B cell (primary cell): ENCODE data around the gene MAP1S. TPM values are rescaled to one million over a fixed set of nuclear protein-coding genes. Genes with fewer than 3 reads are reported as not detected.

Experiments
- ATAC-seq: fragments of 200-7000 bp; cut with Tn5 transposase; one replicate; pipeline ENCODE4 v1.10.0; 2021; ENCODE audit warnings: low read depth, mild to moderate bottlenecking, moderate number of reproducible peaks, moderate library complexity
- CTCF ChIA-PET: fragments of 350-600 bp; sonication (Branson Sonifier 250); formaldehyde crosslinking; loops from one replicate; lab custom pipeline; 2021; ENCODE audit warnings: antibody characterized with exemption, inconsistent platforms; lab: Charles Lee
- POLR2A ChIA-PET: fragments of 350-600 bp; sonication (Branson Sonifier 250); formaldehyde crosslinking; loops from one replicate; lab custom pipeline; 2021; ENCODE audit warnings: antibody characterized with exemption; lab: Charles Lee
- DNase-seq: peaks from one replicate; pipeline ENCODE4 v3.0.0; 2013
- H2AFZ ChIP-seq: 2 replicates; pipeline ENCODE4 v1.6.1; 2012; ENCODE audit warnings: mild to moderate bottlenecking, low read depth, low read length; ENCODE audit not compliant: insufficient read depth, poor library complexity, severe bottlenecking
- H3K27ac ChIP-seq, 2 donors: 1 replicate in 1 of 2; 2 replicates in 1 of 2; pipeline ENCODE4 v1.5.1; 2012 to 2013; ENCODE audit warnings: low read length in 2 of 2, mild to moderate bottlenecking in 2 of 2, moderate library complexity in 1 of 2
- H3K27me3 ChIP-seq, 4 experiments: fragments of 200-600 bp in 1 of 4; sonication (generic) in 1 of 4; replicated peaks in 1 of 4; 1 replicate in 2 of 4; 2 replicates in 2 of 4; pipeline versions ENCODE4 v1.6.1 to v1.7.0; 2013 to 2016; ENCODE audit warnings: low read length in 3 of 4, mild to moderate bottlenecking in 2 of 4, mixed read lengths in 1 of 4, moderate library complexity in 1 of 4; ENCODE audit not compliant: insufficient read depth in 4 of 4, control insufficient read depth in 3 of 4; ENCODE audit errors: control extremely low read depth in 1 of 4
- H3K36me3 ChIP-seq, 2 experiments: replicated peaks in 1 of 2; 1 replicate in 1 of 2; 2 replicates in 1 of 2; pipeline versions ENCODE4 v1.6.1 to v1.7.1; 2013; ENCODE audit warnings: low read length in 1 of 2; ENCODE audit not compliant: insufficient read depth in 2 of 2, control insufficient read depth in 1 of 2; ENCODE audit errors: control extremely low read depth in 1 of 2, extremely low read depth in 1 of 2
- H3K4me1 ChIP-seq, 2 donors: fragments of 200-600 bp in 1 of 2; sonication (generic) in 1 of 2; 1 replicate in 1 of 2; 2 replicates in 1 of 2; pipeline versions ENCODE4 v1.5.1 to v1.6.1; 2013 to 2017; ENCODE audit warnings: low read length in 2 of 2; ENCODE audit not compliant: control insufficient read depth in 2 of 2, insufficient read depth in 2 of 2
- H3K4me2 ChIP-seq: replicated peaks from 2 replicates; pipeline ENCODE3; 2012; ENCODE audit warnings: mild to moderate bottlenecking, low read depth, low read length; ENCODE audit not compliant: poor library complexity, severe bottlenecking
- H3K4me3 ChIP-seq, 5 experiments: fragments of 200-600 bp in 1 of 5; sonication (generic) in 1 of 5; 1 replicate in 3 of 5; 2 replicates in 2 of 5; pipeline versions ENCODE4 v1.5.1 to v1.7.0; 2011 to 2016; ENCODE audit warnings: low read length in 4 of 5, mild to moderate bottlenecking in 4 of 5, low read depth in 2 of 5, control low read depth in 1 of 5, moderate library complexity in 1 of 5; ENCODE audit not compliant: insufficient read depth in 1 of 5; ENCODE audit errors: control extremely low read depth in 1 of 5, extremely low read depth in 1 of 5
- H3K79me2 ChIP-seq: fragments of 200-600 bp; sonication (generic); one replicate; pipeline ENCODE4 v1.6.0; 2016; ENCODE audit warnings: low read length; ENCODE audit not compliant: control insufficient read depth, insufficient read depth
- H3K9ac ChIP-seq: fragments of 200-600 bp; sonication (generic); 2 replicates; pipeline ENCODE4 v1.6.1; 2017; ENCODE audit warnings: mild to moderate bottlenecking, low read length, moderate library complexity
- H3K9me3 ChIP-seq, 3 donors: one replicate each; pipeline versions ENCODE4 v1.6.1 to v1.7.1; 2013; ENCODE audit warnings: low read length in 2 of 3; ENCODE audit not compliant: control insufficient read depth in 2 of 3, insufficient read depth in 1 of 3; ENCODE audit errors: control extremely low read depth in 1 of 3
- H4K20me1 ChIP-seq: 2 replicates; pipeline ENCODE4 v1.6.0; 2012; ENCODE audit warnings: mild to moderate bottlenecking, low read length; ENCODE audit not compliant: insufficient read depth, control insufficient read depth, poor library complexity, severe bottlenecking
- H3K27ac Mint-ChIP-seq: one replicate; pipeline ENCODE4 v1.8.0; 2021; ENCODE audit warnings: mixed read lengths
- H3K27me3 Mint-ChIP-seq: one replicate; pipeline ENCODE4 v1.8.0; 2021; ENCODE audit warnings: mixed read lengths
- H3K4me1 Mint-ChIP-seq: one replicate; pipeline ENCODE4 v1.8.0; 2021; ENCODE audit warnings: mixed read lengths
- H3K4me3 Mint-ChIP-seq: one replicate; pipeline ENCODE4 v1.8.0; 2021; ENCODE audit warnings: mixed read lengths
- H3K9me3 Mint-ChIP-seq: one replicate; pipeline ENCODE4 v1.8.0; 2022; ENCODE audit warnings: mixed read lengths; ENCODE audit not compliant: insufficient read depth
- EZH2 ChIP-seq: IDR thresholded peaks from 2 replicates; pipeline ENCODE4 v1.6.1; 2012; ENCODE audit warnings: borderline replicate concordance, low read depth, mild to moderate bottlenecking, moderate library complexity, low read length; ENCODE audit not compliant: insufficient read depth, poor library complexity, severe bottlenecking
- WGBS: methylation state at CpG from one replicate; pipeline ENCODE4 v1.1.5; 2013; ENCODE audit warnings: missing lambda C conversion rate; ENCODE audit not compliant: insufficient coverage; 5-methylcytosine and 5-hydroxymethylcytosine counted together
- intact Hi-C: fragments of 100-400 bp; cut with micrococcal nuclease; formaldehyde crosslinking; loops from one replicate; pipeline ENCODE4 v1.10.0; 2022
- polyA plus RNA-seq: library from polyadenylated mRNA; depleted of rRNA; stranded (reverse); fragments of >200 nt; gene quantifications from 2 replicates; pipeline ENCODE4 v1.2.3, GENCODE V29; 2012
- total RNA-seq, 2 donors: library from RNA; stranded (reverse); fragments of 120-200 nt in 1 of 2; gene quantifications; 1 replicate in 1 of 2; 2 replicates in 1 of 2; pipeline versions ENCODE4 v1.2.3 to v1.2.4, GENCODE V29; 2013 to 2022
- TF ChIP-seq, protein P1 (sequence below): fragments of 200-600 bp; IDR thresholded peaks from one replicate; pipeline ENCODE4 v1.8.0; 2022; ENCODE audit warnings: antibody characterized with exemption, mild to moderate bottlenecking

Gene MAP1S
- total and polyA plus RNA-seq, 2 donors (not counting 1 experiment from before 2014, with no cell fraction given), result 38.2 to 83.0 TPM

GRCh38 chr19:17752865-17753639, 33.8 kb downstream of the MAP1S start:
- TF ChIP-seq, protein P1, sequence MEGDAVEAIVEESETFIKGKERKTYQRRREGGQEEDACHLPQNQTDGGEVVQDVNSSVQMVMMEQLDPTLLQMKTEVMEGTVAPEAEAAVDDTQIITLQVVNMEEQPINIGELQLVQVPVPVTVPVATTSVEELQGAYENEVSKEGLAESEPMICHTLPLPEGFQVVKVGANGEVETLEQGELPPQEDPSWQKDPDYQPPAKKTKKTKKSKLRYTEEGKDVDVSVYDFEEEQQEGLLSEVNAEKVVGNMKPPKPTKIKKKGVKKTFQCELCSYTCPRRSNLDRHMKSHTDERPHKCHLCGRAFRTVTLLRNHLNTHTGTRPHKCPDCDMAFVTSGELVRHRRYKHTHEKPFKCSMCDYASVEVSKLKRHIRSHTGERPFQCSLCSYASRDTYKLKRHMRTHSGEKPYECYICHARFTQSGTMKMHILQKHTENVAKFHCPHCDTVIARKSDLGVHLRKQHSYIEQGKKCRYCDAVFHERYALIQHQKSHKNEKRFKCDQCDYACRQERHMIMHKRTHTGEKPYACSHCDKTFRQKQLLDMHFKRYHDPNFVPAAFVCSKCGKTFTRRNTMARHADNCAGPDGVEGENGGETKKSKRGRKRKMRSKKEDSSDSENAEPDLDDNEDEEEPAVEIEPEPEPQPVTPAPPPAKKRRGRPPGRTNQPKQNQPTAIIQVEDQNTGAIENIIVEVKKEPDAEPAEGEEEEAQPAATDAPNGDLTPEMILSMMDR, result no peak
- no peak for TF ChIP-seq EZH2
- Histone ChIP-seq H4K20me1 (peaks cover 14% of the 10 kb centered on the region), H3K4me2 (peak overlapping the region; percentile 88), H2AFZ (no peak overlapping the region), H3K9me3 (no peaks in the 10 kb centered on the region), H3K4me3 (no peak overlapping the region), H3K27me3 (no peaks in the 10 kb centered on the region), H3K79me2 (peaks cover 90% of the 10 kb centered on the region), H3K4me1 (peaks cover 68 to 85% of the 10 kb centered on the region in 2 donors), H3K9ac (peak overlapping the region; percentile 11), H3K27ac (peak overlapping the region; percentile 48 to 99), H3K36me3 (peaks cover 5 to 26% of the 10 kb centered on the region in 2 experiments)
- Mint-ChIP-seq H3K4me1 (peaks cover 77% of the 10 kb centered on the region), H3K27ac (peak overlapping the region; percentile 65), H3K4me3 (peak overlapping the region; percentile 45), H3K9me3 (no peaks in the 10 kb centered on the region), H3K27me3 (no peaks in the 10 kb centered on the region)
- 100% methylated on average over 2 of the region's 7 CpGs for WGBS
- POLR2A ChIA-PET, result interaction anchor here (0.6 to 0.7 kb wide), 3 partner anchors 200 to 436 kb away, joined by 3 to 6 read pairs (median 5); no protein-coding TSS in a partner anchor
- CTCF ChIA-PET, result interaction anchor here (0.7 to 11.3 kb wide), 10 partner anchors 13 to 180 kb away, joined by 3 to 122 read pairs (median 12); partner anchors contain the start of gene CCDC124
- peak; percentile 34 for DNase-seq
- intact Hi-C loops, result loop anchor here (5.0 to 10.0 kb wide), 4 partner anchors 51 to 442 kb away; partner anchors contain the start of genes MPV17L2 and RPL18A
- ATAC-seq, result no peak
